ENCODE measurements around the gene ZNF500.

Gene ZNF500

GRCh38 chr16:4768549-4769305 is 1.8 kb upstream of the ZNF500 start:
- DNase-seq: peak; percentile 87 to 89

- peak in 1 of 2 donors; percentile 12 for DNase-seq
Observed at GRCh38 chr16:4767872-4768548, 1.0 kb upstream of the ZNF500 start.

GRCh38 chr16:4765511-4766474 is 1.2 kb downstream of the ZNF500 start:
- no peak for DNase-seq

GRCh38 chr16:4763791-4764190 is 3.2 kb downstream of the ZNF500 start:
- DNase-seq: no peak

GRCh38 chr16:4762205-4762604 is 4.8 kb downstream of the ZNF500 start:
- no peak for DNase-seq

GRCh38 chr16:4760221-4760910 is 6.6 kb downstream of the ZNF500 start:
- no peak for DNase-seq

GRCh38 chr16:4755687-4756086 is 11.3 kb downstream of the ZNF500 start:
- no peak for DNase-seq

GRCh38 chr16:4754865-4755264 is 12.1 kb downstream of the ZNF500 start:
- no peak for DNase-seq

GRCh38 chr16:4753227-4753626 is 13.7 kb downstream of the ZNF500 start:
- DNase-seq: no peak

- DNase-seq: no peak
Observed at GRCh38 chr16:4752351-4753100, 14.4 kb downstream of the ZNF500 start.

- DNase-seq: no peak
Observed at GRCh38 chr16:4750896-4751295, 16.1 kb downstream of the ZNF500 start.

GRCh38 chr16:4749700-4750257 is 17.2 kb downstream of the ZNF500 start:
- DNase-seq: no peak

GRCh38 chr16:4748682-4749411 is 18.1 kb downstream of the ZNF500 start:
- no peak for DNase-seq

- no peak for DNase-seq
Observed at GRCh38 chr16:4747906-4748681, 18.9 kb downstream of the ZNF500 start.

- no peak for DNase-seq
Observed at GRCh38 chr16:4746991-4747574, 19.9 kb downstream of the ZNF500 start.

GRCh38 chr16:4746215-4746614 is 20.7 kb downstream of the ZNF500 start:
- DNase-seq: no peak

GRCh38 chr16:4745274-4745569 is 21.7 kb downstream of the ZNF500 start:
- DNase-seq: no peak

GRCh38 chr16:4744555-4745273 is 22.2 kb downstream of the ZNF500 start:
- DNase-seq: no peak

GRCh38 chr16:4743226-4743878 is 23.6 kb downstream of the ZNF500 start:
- no peak for DNase-seq
